Osteoblast (primary cell): ENCODE data around the gene BLVRB. TPM values are rescaled to one million over a fixed set of nuclear protein-coding genes. Genes with fewer than 3 reads are reported as not detected.
"Not testable (repeated sequence)": the region's sequence is repeated elsewhere in the genome, so short reads cannot be mapped to it uniquely, and the experiment has no call there.

Experiments
- DNase-seq: peaks from one replicate; pipeline ENCODE4 v3.0.0; 2011; ENCODE audit warnings: low spot score, mixed read lengths; ENCODE audit not compliant: insufficient read length; ENCODE audit errors: missing footprints
- H2AFZ ChIP-seq: 2 replicates; pipeline ENCODE4 v1.6.0; 2011; ENCODE audit warnings: mild to moderate bottlenecking, low read length
- H3K27ac ChIP-seq: 2 replicates; pipeline ENCODE4 v1.5.1; 2011; ENCODE audit warnings: mild to moderate bottlenecking, low read depth, low read length, moderate library complexity
- H3K27me3 ChIP-seq: 2 replicates; pipeline ENCODE4 v1.6.0; 2012; ENCODE audit warnings: mild to moderate bottlenecking, control low read depth, inconsistent platforms, low read length, moderate library complexity; ENCODE audit not compliant: insufficient read depth
- H3K36me3 ChIP-seq: 2 replicates; pipeline ENCODE4 v1.5.1; 2011; ENCODE audit warnings: mild to moderate bottlenecking, low read length, control low read depth, moderate library complexity; ENCODE audit not compliant: insufficient read depth
- H3K4me1 ChIP-seq: 2 replicates; pipeline ENCODE4 v1.5.1; 2011; ENCODE audit warnings: mild to moderate bottlenecking, low read length, control low read depth, moderate library complexity; ENCODE audit not compliant: insufficient read depth
- H3K4me2 ChIP-seq: 2 replicates; pipeline ENCODE4 v1.6.0; 2011; ENCODE audit warnings: mild to moderate bottlenecking, low read length; ENCODE audit not compliant: insufficient read depth
- H3K4me3 ChIP-seq: fragments of 200-600 bp; sonication (generic); 3 replicates; pipeline ENCODE4 v1.5.1; 2012; ENCODE audit warnings: mild to moderate bottlenecking, low read length, inconsistent platforms; ENCODE audit not compliant: insufficient read depth
- H3K79me2 ChIP-seq: 2 replicates; pipeline ENCODE4 v1.6.0; 2012; ENCODE audit warnings: mild to moderate bottlenecking, low read length, control low read depth, inconsistent platforms; ENCODE audit not compliant: insufficient read depth
- H3K9me3 ChIP-seq: 2 replicates; pipeline ENCODE4 v1.5.1; 2011; ENCODE audit warnings: low read depth, low read length, control low read depth
- H4K20me1 ChIP-seq: 2 replicates; pipeline ENCODE4 v1.6.0; 2012; ENCODE audit warnings: mild to moderate bottlenecking, low read length, control low read depth; ENCODE audit not compliant: insufficient read depth
- total RNA-seq: library from RNA; depleted of rRNA; stranded (reverse); fragments of >200 nt; gene quantifications from 2 replicates; pipeline ENCODE4 v1.2.3, GENCODE V29; 2012
- TF ChIP-seq, protein P1 (sequence below): IDR thresholded peaks from 2 replicates; pipeline ENCODE4 v1.5.1; 2011; ENCODE audit warnings: mild to moderate bottlenecking, low read depth, low read length, moderate library complexity; ENCODE audit errors: extremely low read depth

The BLVRB gene
- total RNA-seq, 1 donor = 82.2 TPM

DNA sequence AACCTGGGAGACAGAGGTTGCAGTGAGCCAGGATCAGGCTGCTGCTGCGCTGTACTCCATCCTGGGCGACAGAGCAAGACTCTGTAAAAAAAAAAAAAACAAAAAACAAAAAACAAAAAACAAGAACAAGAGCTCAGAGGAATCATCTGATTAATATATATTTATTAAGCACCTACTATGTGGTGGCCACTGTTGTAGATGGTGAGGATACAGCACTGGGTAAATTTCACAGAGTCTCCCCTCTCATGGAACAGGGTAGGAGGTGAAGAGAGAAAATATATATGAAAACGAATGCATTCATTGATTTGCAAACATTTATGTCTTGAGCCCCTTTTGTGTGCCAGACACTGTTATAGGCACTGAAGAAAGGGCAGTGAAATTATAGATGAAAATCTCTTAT is 33.8 kb downstream of the BLVRB start:
- Histone ChIP-seq H3K4me3 (no peak overlapping the region), H3K36me3 (no peaks in the 10 kb centered on the region), H3K79me2 (no peaks in the 10 kb centered on the region), H3K4me2 (no peak overlapping the region), H4K20me1 (no peaks in the 10 kb centered on the region), H3K9me3 (no peaks in the 10 kb centered on the region), H3K27ac (no peak overlapping the region), H3K4me1 (peaks cover 12% of the 10 kb centered on the region), H3K27me3 (no peaks in the 10 kb centered on the region), H2AFZ (no peak overlapping the region)
- TF ChIP-seq, protein P1, sequence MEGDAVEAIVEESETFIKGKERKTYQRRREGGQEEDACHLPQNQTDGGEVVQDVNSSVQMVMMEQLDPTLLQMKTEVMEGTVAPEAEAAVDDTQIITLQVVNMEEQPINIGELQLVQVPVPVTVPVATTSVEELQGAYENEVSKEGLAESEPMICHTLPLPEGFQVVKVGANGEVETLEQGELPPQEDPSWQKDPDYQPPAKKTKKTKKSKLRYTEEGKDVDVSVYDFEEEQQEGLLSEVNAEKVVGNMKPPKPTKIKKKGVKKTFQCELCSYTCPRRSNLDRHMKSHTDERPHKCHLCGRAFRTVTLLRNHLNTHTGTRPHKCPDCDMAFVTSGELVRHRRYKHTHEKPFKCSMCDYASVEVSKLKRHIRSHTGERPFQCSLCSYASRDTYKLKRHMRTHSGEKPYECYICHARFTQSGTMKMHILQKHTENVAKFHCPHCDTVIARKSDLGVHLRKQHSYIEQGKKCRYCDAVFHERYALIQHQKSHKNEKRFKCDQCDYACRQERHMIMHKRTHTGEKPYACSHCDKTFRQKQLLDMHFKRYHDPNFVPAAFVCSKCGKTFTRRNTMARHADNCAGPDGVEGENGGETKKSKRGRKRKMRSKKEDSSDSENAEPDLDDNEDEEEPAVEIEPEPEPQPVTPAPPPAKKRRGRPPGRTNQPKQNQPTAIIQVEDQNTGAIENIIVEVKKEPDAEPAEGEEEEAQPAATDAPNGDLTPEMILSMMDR = no peak
- DNase-seq = no peak

DNA sequence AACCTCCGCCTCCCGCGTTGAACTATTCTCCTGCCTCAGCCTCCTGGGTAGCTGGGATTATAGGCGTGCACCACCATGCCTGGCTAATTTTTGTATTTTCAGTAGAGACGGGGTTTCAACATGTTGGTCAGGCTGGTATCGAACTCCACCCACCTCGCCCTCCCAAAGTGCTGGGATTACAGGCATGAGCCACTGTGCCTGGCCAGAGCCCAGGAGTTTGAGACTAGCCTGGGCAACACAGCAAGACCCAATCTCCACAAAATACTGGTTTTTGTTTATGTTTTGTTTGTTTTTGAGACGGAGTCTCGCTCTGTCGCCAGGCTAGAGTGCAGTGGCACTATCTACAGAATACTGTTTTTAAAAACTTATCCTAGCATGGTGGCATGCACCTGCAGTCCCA is 35.3 kb downstream of the BLVRB start:
- H3K27me3 ChIP-seq, H3K4me3 ChIP-seq, H3K9me3 ChIP-seq, H2AFZ ChIP-seq, H3K27ac ChIP-seq, H4K20me1 ChIP-seq, H3K36me3 ChIP-seq, H3K79me2 ChIP-seq, DNase-seq, H3K4me2 ChIP-seq: not testable (repeated sequence)
- peaks cover 16% of the 10 kb centered on the region for H3K4me1 ChIP-seq

DNA sequence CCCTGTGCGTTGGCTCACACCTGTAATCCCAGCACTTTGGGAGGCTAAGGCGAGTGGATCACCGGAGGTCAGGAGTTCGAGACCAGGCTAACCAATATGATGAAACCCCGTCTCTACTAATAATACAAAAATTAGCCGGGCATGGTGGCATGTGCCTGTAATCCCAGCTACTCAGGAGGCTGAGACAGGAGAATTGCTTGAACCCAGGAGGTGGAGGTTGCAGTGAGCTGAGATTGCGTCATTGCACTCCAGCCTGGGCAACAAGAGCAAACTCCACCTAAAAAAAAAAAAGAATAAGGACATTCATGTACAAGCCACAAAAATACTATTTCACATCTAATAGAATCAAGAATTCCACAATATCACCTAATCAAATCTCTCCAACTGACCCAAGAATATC is 37.3 kb downstream of the BLVRB start:
- H4K20me1 ChIP-seq, DNase-seq, H2AFZ ChIP-seq, H3K9me3 ChIP-seq, H3K27me3 ChIP-seq, H3K36me3 ChIP-seq, H3K4me3 ChIP-seq, H3K27ac ChIP-seq, H3K4me2 ChIP-seq: not testable (repeated sequence)
- peaks cover 12% of the 10 kb centered on the region for H3K4me1 ChIP-seq
- H3K79me2 ChIP-seq = peaks cover 19% of the 10 kb centered on the region

- peak within 1 kb of the TSS; percentile 97 for H3K4me3 ChIP-seq
- peaks cover 32% of the 10 kb centered on the region for H3K79me2 ChIP-seq
- no peaks in the 10 kb centered on the region for H3K27me3 ChIP-seq
- peaks cover 20% of the 10 kb centered on the region for H3K4me1 ChIP-seq
- TF ChIP-seq, protein P1 = peak; percentile 38
- H3K36me3 ChIP-seq = peaks cover 15% of the 10 kb centered on the region
- peak; percentile 99 for DNase-seq
- no peaks in the 10 kb centered on the region for H3K9me3 ChIP-seq
- peak within 1 kb of the TSS; percentile 89 for H3K4me2 ChIP-seq
- no peaks in the 10 kb centered on the region for H4K20me1 ChIP-seq
- H2AFZ ChIP-seq = peak within 1 kb of the TSS; percentile 75
- H3K27ac ChIP-seq = peak within 1 kb of the TSS; percentile 95
Measured at GRCh38 chr19:40425450-40426287, 39.9 kb downstream of the BLVRB start, which contains the start of gene SERTAD1. SERTAD1 (minus strand) TSS chr19:40425992; CDS start chr19:40423546, 2,446 bp downstream.
